GM12878 (cell line): ENCODE measurements around the gene SMPD3. TPM values are rescaled to one million over a fixed set of nuclear protein-coding genes. Genes with fewer than 3 reads are reported as not detected.

Experiments used
- ATAC-seq: fragments of 200-7000 bp; cut with Tn5 transposase; 3 replicates; pipeline ENCODE4 v1.9.1; 2020; ENCODE audit warnings: mild to moderate bottlenecking, moderate library complexity
- BruUV-seq: library from RNA; stranded (reverse); fragments of 400-500 nt; replicated peaks from 2 replicates; lab custom pipeline; 2021; lab: Mats Ljungman, UMichigan
- CTCF ChIA-PET: fragments of 300-600 bp; sonication (Branson Sonifier 250); formaldehyde crosslinking; extraction: SDS; loops from one replicate; lab custom pipeline; 2021; ENCODE audit warnings: inconsistent platforms; lab: Yijun Ruan, JAX
- POLR2A ChIA-PET: fragments of 350-600 bp; formaldehyde crosslinking; extraction: SDS; loops from one replicate; lab custom pipeline; 2021; ENCODE audit warnings: inconsistent platforms; lab: Charles Lee
- RAD21 ChIA-PET: fragments of 300-600 bp; sonication (Branson Sonifier 250); formaldehyde crosslinking; loops from one replicate; lab custom pipeline; 2023; ENCODE audit warnings: antibody characterized with exemption; ENCODE audit not compliant: unreplicated experiment; lab: Charles Lee
- SMC1A ChIA-PET: fragments of 300-600 bp; sonication (Branson Sonifier 250); formaldehyde crosslinking; loops from one replicate; lab custom pipeline; 2023; ENCODE audit not compliant: unreplicated experiment, uncharacterized antibody; lab: Charles Lee
- DNase-seq: peaks from one replicate; pipeline ENCODE4 v3.0.0-alpha.2; 2011; ENCODE audit warnings: low read depth, low spot score
- FAIRE-seq: peaks from 3 replicates; lab custom pipeline; 2011; peaks lifted over from hg19 to GRCh38; lab: Jason Lieb, UNC
- H2AFZ ChIP-seq: 2 replicates; pipeline ENCODE4 v1.6.0; 2011; ENCODE audit warnings: low read depth, low read length, control low read depth; ENCODE audit not compliant: control insufficient read depth
- H3K27ac ChIP-seq: 2 replicates; pipeline ENCODE4 v1.5.1; 2011; ENCODE audit warnings: control low read depth; ENCODE audit not compliant: control insufficient read depth, insufficient read depth
- H3K27me3 ChIP-seq, 2 experiments: replicated peaks in 1 of 2; 2 replicates each; pipeline versions ENCODE4 v1.6.0 to v1.6.1; 2011; ENCODE audit warnings: low read length in 1 of 2; ENCODE audit not compliant: control insufficient read depth in 2 of 2, insufficient read depth in 2 of 2
- H3K36me3 ChIP-seq, 2 experiments: 2 replicates each; pipeline ENCODE4 v1.5.1; 2011; ENCODE audit warnings: low read length in 1 of 2; ENCODE audit not compliant: control insufficient read depth in 2 of 2, insufficient read depth in 2 of 2
- H3K4me1 ChIP-seq: 2 replicates; pipeline ENCODE4 v1.6.1; 2011; ENCODE audit warnings: mild to moderate bottlenecking, low read length, moderate library complexity, mixed read lengths; ENCODE audit not compliant: control insufficient read depth, insufficient read depth
- H3K4me2 ChIP-seq: 2 replicates; pipeline ENCODE4 v1.6.0; 2011; ENCODE audit warnings: control low read depth; ENCODE audit not compliant: control insufficient read depth, insufficient read depth
- H3K4me3 ChIP-seq: fragments of 200-600 bp; sonication (generic); 2 replicates; pipeline ENCODE4 v1.5.1; 2016
- H3K79me2 ChIP-seq: 2 replicates; pipeline ENCODE4 v1.6.0; 2011; ENCODE audit warnings: low read length; ENCODE audit not compliant: control insufficient read depth, insufficient read depth
- H3K9ac ChIP-seq: 2 replicates; pipeline ENCODE4 v1.8.0; 2011; ENCODE audit warnings: low read length, control low read depth, mixed read lengths; ENCODE audit not compliant: control insufficient read depth, insufficient read depth
- H3K9me3 ChIP-seq: replicated peaks from 3 replicates; pipeline ENCODE4 v1.5.1; 2011; ENCODE audit warnings: mild to moderate bottlenecking, low read length; ENCODE audit not compliant: control insufficient read depth, insufficient read depth
- H4K20me1 ChIP-seq: 2 replicates; pipeline ENCODE4 v1.6.0; 2011; ENCODE audit not compliant: control insufficient read depth, insufficient read depth
- BHLHE40 ChIP-seq, 2 experiments: fragments of 450-650 bp in 1 of 2; IDR thresholded peaks; 2 replicates each; pipeline ENCODE4 v1.6.1; 2011 to 2017; ENCODE audit warnings: low read depth in 2 of 2, borderline replicate concordance in 1 of 2, improper control_type of control experiment in 1 of 2, low read length in 1 of 2, mild to moderate bottlenecking in 1 of 2
- CBFB ChIP-seq: IDR thresholded peaks from 2 replicates; pipeline ENCODE4 v1.6.1; 2016; ENCODE audit warnings: antibody characterized with exemption, low read depth
- HDGF ChIP-seq: fragments of 450-650 bp; IDR thresholded peaks from 2 replicates; pipeline ENCODE4 v1.6.1; 2016; ENCODE audit warnings: antibody characterized with exemption
- IKZF2 ChIP-seq, 2 experiments: fragments of 450-650 bp; IDR thresholded peaks; 2 replicates each; pipeline ENCODE4 v1.6.1; 2017; ENCODE audit warnings: mild to moderate bottlenecking in 2 of 2, moderate library complexity in 2 of 2
- IRF4 ChIP-seq: IDR thresholded peaks from 2 replicates; pipeline ENCODE4 v1.6.1; 2011; ENCODE audit warnings: low read depth, low read length
- KLF5 ChIP-seq: fragments of 450-650 bp; IDR thresholded peaks from 2 replicates; pipeline ENCODE4 v1.6.1; 2014; ENCODE audit warnings: mild to moderate bottlenecking; ENCODE audit not compliant: partially characterized antibody
- RAD21 ChIP-seq: IDR thresholded peaks from 2 replicates; pipeline ENCODE4 v1.6.1; 2011; ENCODE audit warnings: mild to moderate bottlenecking, low read depth, low read length, moderate library complexity; ENCODE audit not compliant: insufficient read depth
- RB1 ChIP-seq: fragments of 450-650 bp; formaldehyde crosslinking; IDR thresholded peaks from 2 replicates; pipeline ENCODE4 v1.6.1; 2017; ENCODE audit warnings: mild to moderate bottlenecking, borderline replicate concordance
- RELA ChIP-seq: fragments of 450-650 bp; IDR thresholded peaks from 2 replicates; pipeline ENCODE4 v1.8.0; 2014; ENCODE audit warnings: borderline replicate concordance; ENCODE audit not compliant: partially characterized antibody
- SIN3A ChIP-seq: IDR thresholded peaks from 2 replicates; pipeline ENCODE4 v1.6.1; 2012; ENCODE audit warnings: low read depth, low read length, improper control_type of control experiment
- SRF ChIP-seq, 2 experiments: IDR thresholded peaks; 2 replicates each; pipeline ENCODE4 v1.6.1; 2011; ENCODE audit warnings: low read depth in 2 of 2, low read length in 2 of 2, mild to moderate bottlenecking in 1 of 2, moderate library complexity in 1 of 2
- STAT1 ChIP-seq: fragments of 450-650 bp; conservative IDR thresholded peaks from 2 replicates; pipeline ENCODE4 v1.6.1; 2014; ENCODE audit warnings: antibody characterized with exemption, mild to moderate bottlenecking
- YY1 ChIP-seq: IDR thresholded peaks from 2 replicates; pipeline ENCODE4 v1.6.1; 2011; ENCODE audit warnings: low read depth, mild to moderate bottlenecking, low read length
- ZNF384 ChIP-seq: IDR thresholded peaks from 2 replicates; pipeline ENCODE4 v1.6.1; 2012; ENCODE audit warnings: low read depth, mild to moderate bottlenecking, low read length, improper control_type of control experiment, borderline replicate concordance
- WGBS: methylation state at CpG from one replicate; pipeline ENCODE4 v1.1.6; 2016; ENCODE audit warnings: low lambda C conversion rate; ENCODE audit not compliant: insufficient replicate concordance, insufficient coverage; ENCODE audit errors: missing lambda C conversion rate; 5-methylcytosine and 5-hydroxymethylcytosine counted together
- in situ Hi-C: fragments of 300-500 bp; cut with MboI; formaldehyde crosslinking; loops from 9 replicates; pipeline ENCODE4 v1.14.3; 2018; ENCODE audit warnings: mixed read lengths
- intact Hi-C: fragments of 100-400 bp; cut with micrococcal nuclease; formaldehyde crosslinking; loops from one replicate; pipeline ENCODE4 v1.14.2; 2022; ENCODE audit not compliant: unreplicated experiment
- polyA plus RNA-seq, 11 experiments: library from polyadenylated mRNA; depleted of rRNA in 4 of 11; unstranded in 6 of 11; stranded (reverse) in 5 of 11; fragments of >200 nt; fragmentation: Nextera tagmentation in 4 of 11; fragmentation: Illumina TruSeq in 1 of 11; extraction: Ambion mirVana in 4 of 11; extraction: Trizol in 1 of 11; gene quantifications; 1 replicate in 1 of 11; 2 replicates in 10 of 11; pipeline versions ENCODE4 v1.2.1 to v1.2.3, GENCODE V29; 2011 to 2016; ENCODE audit warnings: inconsistent platforms in 2 of 11, missing spikeins in 2 of 11, low read depth in 1 of 11
- total RNA-seq, 4 experiments: library from RNA; depleted of rRNA in 3 of 4; stranded (reverse); fragments of >200 nt in 3 of 4; fragmentation: Illumina TruSeq in 1 of 4; extraction: Trizol in 1 of 4; gene quantifications; 2 replicates each; pipeline versions ENCODE4 v1.2.1 to v1.2.3, GENCODE V29; 2013 to 2021
- TF ChIP-seq, protein P1 (sequence below): fragments of 450-650 bp; IDR thresholded peaks from 2 replicates; pipeline ENCODE4 v1.6.1; 2017; ENCODE audit warnings: mild to moderate bottlenecking, moderate library complexity
- TF ChIP-seq, protein P2 (sequence below), 3 experiments: IDR thresholded peaks in 2 of 3; conservative IDR thresholded peaks in 1 of 3; 2 replicates each; pipeline ENCODE4 v1.5.1; 2011; ENCODE audit warnings: low read depth in 3 of 3, low read length in 3 of 3, mild to moderate bottlenecking in 3 of 3, control low read depth in 2 of 3, moderate library complexity in 2 of 3, inconsistent platforms in 1 of 3, mixed read lengths in 1 of 3; ENCODE audit not compliant: control insufficient read depth in 2 of 3, insufficient read depth in 1 of 3; ENCODE audit errors: extremely low read depth in 1 of 3

SMPD3 gene
- total and polyA plus RNA-seq, 10 of the 15 experiments (the other 5 are each of a cell fraction or from before 2014, with no cell fraction given): 0.04 to 2.0 (median 1.2) TPM

DNA sequence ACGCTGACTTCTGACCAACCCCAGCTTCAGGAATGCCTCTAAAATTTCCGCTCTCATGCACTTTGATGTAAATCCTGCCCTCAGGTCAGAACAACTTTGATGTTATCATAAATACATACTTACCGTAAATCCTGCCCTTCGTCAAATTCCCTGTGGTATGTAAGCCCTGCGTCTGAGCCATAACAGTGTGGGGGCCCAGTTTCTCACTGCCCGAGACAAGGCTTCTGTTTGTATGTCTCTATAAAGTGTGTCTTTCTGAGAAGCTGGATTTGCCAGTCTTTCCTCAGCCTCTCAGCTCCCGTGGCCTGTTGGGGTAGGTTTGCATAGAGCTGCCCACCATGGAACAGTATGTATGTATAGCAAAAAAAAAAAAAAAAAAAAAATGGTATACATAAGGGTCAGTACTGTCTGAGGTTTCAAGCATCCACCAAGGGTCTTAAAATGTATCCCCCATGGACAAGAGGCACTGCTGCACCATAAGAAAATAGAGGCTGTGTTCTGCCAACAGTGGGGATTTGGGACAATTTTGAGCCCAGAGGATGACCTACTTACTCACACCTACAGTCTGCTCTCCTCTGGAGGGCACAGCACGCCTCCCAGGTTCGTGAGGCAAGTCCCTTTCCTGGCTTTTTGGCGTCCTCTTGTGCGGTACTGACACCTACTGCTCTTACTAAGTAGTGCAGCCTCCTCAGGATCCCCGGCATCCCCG is 120.0 kb downstream of the SMPD3 start:
- Histone ChIP-seq H4K20me1 (no peaks in the 10 kb centered on the region), H3K79me2 (no peaks in the 10 kb centered on the region), H3K27ac (no peak overlapping the region), H3K4me2 (no peak overlapping the region; the same call in 1 of the 2 replicates), H3K9ac (no peak overlapping the region), H3K4me1 (peaks cover 22% of the 10 kb centered on the region), H3K9me3 (no peaks in the 10 kb centered on the region), H3K27me3 (no peaks in the 10 kb centered on the region), H3K36me3 (peaks cover 6 to 30% of the 10 kb centered on the region in 2 experiments; a peak in 3 of 4 replicates), H3K4me3 (no peak overlapping the region), H2AFZ (no peak overlapping the region)
- FAIRE-seq (peak; percentile 96), ATAC-seq (peak; percentile 98), DNase-seq (peak; percentile 57)
- no TSS peak for BruUV-seq
- 47% methylated on average over 13 of the region's 13 CpGs for WGBS
- SMC1A ChIA-PET: interaction anchor here (0.6 to 5.8 kb wide), 29 partner anchors 9 to 305 kb away, joined by 3 to 198 read pairs (median 4); partner anchors contain the start of genes DDX28, DUS2, PLA2G15 and PRMT7
- intact Hi-C loops (loop anchor here (1.0 kb wide), 2 partner anchors 67 to 91 kb away; no protein-coding TSS in a partner anchor), in situ Hi-C loops (loop anchor here (5.0 kb wide), 1 partner anchor 71 kb away; no protein-coding TSS in a partner anchor)
- POLR2A ChIA-PET: interaction anchor here (0.6 to 5.1 kb wide), 16 partner anchors 9 to 808 kb away, joined by 3 to 58 read pairs (median 4); partner anchors contain the start of genes PLA2G15, PRMT7, SLC7A6 and SLC7A6OS
- RAD21 ChIA-PET: interaction anchor here (0.8 to 15.5 kb wide), 20 partner anchors 8 to 256 kb away, joined by 3 to 399 read pairs (median 4); partner anchors contain the start of genes PLA2G15, PRMT7, SLC7A6 and SLC7A6OS
- CTCF ChIA-PET: interaction anchor here (0.6 to 21.7 kb wide), 31 partner anchors 9 to 495 kb away, joined by 3 to 747 read pairs (median 7); partner anchors contain the start of genes NFATC3, PLA2G15, PRMT7 and SLC7A6
- TF ChIP-seq HDGF (no peak), IKZF2 (IDR thresholded peaks at IDR 0.05) (peak in 1 of 2 experiments; percentile 34; a peak in 1 of 4 replicates), SIN3A (no peak), BHLHE40 (IDR thresholded peaks at IDR 0.05; ENCODE audit: borderline replicate concordance in 1 of 2, low read depth in 2 of 2, low read length in 1 of 2) (peak; percentile 56 to 71; a peak in 2 of 4 replicates), SRF (IDR thresholded peaks at IDR 0.05; ENCODE audit: low read depth in 2 of 2, low read length in 2 of 2) (0 out of 4 replicates have a peak, but pooled peaks of 1 of the 2 experiments have one; percentile 16), STAT1 (0 out of 2 replicates have a peak, but pooled peaks have one; percentile 44), KLF5 (no peak), YY1 (peak; percentile 76), IRF4 (peak; percentile 73; the same call in 1 of the 2 replicates), CBFB (no peak), RB1 (peak; percentile 54; the same call in 1 of the 2 replicates), RAD21 (peak; percentile 98), RELA (peak; percentile 74), ZNF384 (peak; percentile 21; the same call in 1 of the 2 replicates)
- TF ChIP-seq, protein P1, sequence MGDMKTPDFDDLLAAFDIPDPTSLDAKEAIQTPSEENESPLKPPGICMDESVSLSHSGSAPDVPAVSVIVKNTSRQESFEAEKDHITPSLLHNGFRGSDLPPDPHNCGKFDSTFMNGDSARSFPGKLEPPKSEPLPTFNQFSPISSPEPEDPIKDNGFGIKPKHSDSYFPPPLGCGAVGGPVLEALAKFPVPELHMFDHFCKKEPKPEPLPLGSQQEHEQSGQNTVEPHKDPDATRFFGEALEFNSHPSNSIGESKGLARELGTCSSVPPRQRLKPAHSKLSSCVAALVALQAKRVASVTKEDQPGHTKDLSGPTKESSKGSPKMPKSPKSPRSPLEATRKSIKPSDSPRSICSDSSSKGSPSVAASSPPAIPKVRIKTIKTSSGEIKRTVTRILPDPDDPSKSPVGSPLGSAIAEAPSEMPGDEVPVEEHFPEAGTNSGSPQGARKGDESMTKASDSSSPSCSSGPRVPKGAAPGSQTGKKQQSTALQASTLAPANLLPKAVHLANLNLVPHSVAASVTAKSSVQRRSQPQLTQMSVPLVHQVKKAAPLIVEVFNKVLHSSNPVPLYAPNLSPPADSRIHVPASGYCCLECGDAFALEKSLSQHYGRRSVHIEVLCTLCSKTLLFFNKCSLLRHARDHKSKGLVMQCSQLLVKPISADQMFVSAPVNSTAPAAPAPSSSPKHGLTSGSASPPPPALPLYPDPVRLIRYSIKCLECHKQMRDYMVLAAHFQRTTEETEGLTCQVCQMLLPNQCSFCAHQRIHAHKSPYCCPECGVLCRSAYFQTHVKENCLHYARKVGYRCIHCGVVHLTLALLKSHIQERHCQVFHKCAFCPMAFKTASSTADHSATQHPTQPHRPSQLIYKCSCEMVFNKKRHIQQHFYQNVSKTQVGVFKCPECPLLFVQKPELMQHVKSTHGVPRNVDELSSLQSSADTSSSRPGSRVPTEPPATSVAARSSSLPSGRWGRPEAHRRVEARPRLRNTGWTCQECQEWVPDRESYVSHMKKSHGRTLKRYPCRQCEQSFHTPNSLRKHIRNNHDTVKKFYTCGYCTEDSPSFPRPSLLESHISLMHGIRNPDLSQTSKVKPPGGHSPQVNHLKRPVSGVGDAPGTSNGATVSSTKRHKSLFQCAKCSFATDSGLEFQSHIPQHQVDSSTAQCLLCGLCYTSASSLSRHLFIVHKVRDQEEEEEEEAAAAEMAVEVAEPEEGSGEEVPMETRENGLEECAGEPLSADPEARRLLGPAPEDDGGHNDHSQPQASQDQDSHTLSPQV: no peak
- TF ChIP-seq, protein P2, sequence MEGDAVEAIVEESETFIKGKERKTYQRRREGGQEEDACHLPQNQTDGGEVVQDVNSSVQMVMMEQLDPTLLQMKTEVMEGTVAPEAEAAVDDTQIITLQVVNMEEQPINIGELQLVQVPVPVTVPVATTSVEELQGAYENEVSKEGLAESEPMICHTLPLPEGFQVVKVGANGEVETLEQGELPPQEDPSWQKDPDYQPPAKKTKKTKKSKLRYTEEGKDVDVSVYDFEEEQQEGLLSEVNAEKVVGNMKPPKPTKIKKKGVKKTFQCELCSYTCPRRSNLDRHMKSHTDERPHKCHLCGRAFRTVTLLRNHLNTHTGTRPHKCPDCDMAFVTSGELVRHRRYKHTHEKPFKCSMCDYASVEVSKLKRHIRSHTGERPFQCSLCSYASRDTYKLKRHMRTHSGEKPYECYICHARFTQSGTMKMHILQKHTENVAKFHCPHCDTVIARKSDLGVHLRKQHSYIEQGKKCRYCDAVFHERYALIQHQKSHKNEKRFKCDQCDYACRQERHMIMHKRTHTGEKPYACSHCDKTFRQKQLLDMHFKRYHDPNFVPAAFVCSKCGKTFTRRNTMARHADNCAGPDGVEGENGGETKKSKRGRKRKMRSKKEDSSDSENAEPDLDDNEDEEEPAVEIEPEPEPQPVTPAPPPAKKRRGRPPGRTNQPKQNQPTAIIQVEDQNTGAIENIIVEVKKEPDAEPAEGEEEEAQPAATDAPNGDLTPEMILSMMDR (IDR thresholded peaks at IDR 0.05 in 2 of 3, conservative IDR thresholded peaks at IDR 0.05 in 1 of 3; ENCODE audit: control insufficient read depth in 2 of 3, extremely low read depth in 1 of 3, insufficient read depth in 1 of 3, low read depth in 3 of 3, low read length in 3 of 3): peak; percentile 92 to 99 (median 98); a peak in 5 of 6 replicates
